Measurements from ENCODE around the gene LRRIQ1.
"Not testable (repeated sequence)": the region's sequence is repeated elsewhere in the genome, so short reads cannot be mapped to it uniquely, and the experiment has no call there.

LRRIQ1 gene, protein sequence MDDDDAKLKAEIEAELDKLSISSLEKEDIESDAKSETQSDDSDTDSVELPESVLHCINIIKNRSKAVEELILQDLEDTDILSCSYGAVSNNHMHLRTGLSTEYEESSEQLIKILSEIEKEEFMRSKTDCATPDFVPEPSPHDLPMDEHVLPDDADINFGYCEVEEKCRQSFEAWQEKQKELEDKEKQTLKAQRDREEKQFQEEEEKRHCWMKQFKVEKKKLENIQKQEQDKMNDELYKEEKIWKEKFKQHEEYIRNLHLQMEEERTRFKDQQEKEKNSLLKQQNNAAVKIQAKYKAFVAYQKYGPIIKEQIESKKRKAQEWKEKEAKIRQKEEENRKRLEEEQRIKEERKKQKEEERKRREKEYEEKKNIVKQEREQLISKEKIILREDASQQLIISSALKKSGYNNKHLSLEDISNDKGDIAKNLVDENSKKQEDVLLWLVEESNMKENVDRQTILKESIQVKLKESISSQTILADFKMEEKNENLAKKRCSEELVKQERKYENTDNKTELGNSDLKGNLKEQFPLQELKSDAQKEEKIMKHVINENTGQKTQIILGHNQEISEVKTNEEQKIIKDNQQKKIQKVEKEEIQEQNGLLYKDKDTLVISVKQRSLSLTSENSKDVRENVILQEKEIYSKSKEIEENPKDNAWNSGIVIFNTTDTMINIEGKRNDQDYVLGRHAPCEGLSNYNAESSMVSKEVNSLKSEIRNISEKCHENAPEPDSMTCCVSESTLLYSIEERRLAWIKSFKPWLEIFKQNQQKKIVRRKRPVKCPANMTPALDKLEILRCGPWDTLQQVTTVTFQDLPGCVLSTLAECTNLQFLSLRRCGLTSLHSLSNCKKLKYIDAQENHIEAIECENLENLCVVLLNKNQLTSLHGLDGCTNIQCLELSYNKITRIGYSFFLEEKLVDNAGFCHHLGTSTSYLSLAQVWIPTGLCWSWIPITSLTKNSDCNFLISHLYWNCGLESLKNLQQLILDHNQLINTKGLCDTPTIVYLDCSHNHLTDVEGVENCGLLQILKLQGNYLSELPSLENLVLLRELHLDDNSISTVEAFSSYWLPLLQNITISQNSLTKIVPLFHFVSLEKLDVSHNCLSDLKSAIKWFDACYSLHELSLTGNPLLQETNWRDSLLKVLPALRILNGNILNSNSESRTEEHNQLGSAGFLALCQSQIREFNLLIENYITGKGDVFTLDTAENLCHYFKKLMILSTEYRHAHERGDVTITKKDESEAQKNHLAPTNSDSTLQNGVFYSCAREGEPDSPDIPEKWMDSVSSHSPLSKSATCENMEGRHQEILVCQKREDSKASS (N-terminal part only)

DNA sequence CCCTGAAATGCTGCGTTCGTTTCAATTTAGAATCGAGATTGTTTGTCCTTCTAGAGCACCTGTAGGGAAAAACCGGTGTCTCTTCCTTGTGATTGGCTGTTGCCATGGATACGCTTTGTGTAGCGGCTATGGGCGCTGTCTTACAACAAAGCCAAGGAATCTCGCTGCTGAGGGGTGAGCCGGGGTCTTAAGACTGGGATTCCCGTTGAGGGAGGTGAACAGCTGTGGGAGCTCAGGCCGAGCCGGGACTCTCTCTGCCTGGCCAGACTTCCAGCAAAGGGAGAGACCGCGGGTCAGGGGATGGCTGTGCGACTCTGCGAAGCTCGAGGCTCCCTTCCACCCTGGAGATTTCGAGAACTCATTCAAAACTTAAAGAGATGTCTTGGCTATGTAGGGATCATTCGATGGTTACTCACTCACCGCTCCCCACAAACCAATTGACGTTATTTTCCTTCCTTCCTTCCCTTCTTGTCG, at the start of gene LRRIQ1, which contains the start of gene TSPAN19:
TSS of gene LRRIQ1 (plus strand) at position 118 of the 474 bp plus-strand sequence. CDS start 1,826 bp downstream, outside the sequence.
TSS of gene TSPAN19 (minus strand) at position 44 of the 474 bp plus-strand sequence. CDS start 6,331 bp downstream, outside the sequence.
- DNase-seq, result peak; percentile 22

DNA sequence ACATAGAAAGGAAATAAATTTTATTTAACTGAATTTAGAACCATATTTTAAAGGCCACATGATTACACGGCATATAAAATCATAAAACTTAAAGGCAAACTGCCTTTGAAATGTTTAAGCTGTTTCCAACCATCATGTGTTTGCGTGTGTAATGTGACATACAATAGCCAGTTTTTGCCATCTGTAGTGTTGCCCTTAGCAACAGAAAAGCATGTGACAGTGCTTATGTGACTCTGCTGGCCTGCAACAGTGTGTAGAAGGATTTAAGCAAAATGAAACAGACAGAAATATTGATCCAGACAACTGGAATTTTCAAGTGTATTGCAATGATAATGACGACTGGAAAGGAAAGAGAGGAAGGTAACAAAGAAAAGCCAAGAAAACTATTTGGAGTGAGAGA, 49.6 kb upstream of the LRRIQ1 start:
- DNase-seq, result no peak

DNA sequence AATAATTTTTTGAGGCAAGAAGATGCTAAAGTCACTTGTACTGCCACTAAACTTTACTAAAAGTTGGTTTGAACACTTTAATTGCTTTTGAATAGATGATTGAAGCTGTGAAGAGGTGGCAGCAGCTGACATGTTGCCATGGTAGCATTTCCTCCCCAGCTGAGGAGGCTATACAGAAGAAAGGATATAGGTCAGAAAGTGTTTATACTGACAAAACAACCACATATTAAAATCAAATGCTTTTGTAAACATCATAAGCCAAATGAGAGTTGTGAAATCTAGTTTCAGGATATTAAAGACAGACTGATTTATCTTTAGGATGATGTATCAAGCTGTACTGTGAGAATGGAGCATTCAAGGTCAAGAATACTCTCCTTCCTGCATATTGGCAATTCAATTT, 41.7 kb upstream of the LRRIQ1 start:
- peak; percentile 4 for DNase-seq

DNA sequence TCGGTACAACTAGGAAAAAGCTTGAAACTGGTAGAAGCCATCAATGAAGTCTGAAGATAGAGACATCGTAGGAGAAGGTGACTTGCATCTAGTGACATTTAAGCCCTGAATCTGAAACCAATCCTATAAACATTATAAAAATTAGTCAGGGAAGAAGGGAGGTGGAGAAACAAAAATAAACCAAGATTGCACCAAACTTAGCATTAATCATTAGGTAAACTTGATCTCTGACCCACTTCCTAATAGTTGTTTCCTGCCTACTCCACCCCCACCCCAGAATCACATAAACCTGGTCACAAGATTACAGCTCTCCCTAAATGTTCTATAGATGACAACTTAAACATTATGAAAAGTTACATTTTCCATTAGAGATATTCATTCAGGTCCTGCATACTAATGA, 40.5 kb upstream of the LRRIQ1 start:
- DNase-seq, result no peak

GRCh38 chr12:84996759-84997158, 39.4 kb upstream of the LRRIQ1 start:
- DNase-seq, result no peak

DNA sequence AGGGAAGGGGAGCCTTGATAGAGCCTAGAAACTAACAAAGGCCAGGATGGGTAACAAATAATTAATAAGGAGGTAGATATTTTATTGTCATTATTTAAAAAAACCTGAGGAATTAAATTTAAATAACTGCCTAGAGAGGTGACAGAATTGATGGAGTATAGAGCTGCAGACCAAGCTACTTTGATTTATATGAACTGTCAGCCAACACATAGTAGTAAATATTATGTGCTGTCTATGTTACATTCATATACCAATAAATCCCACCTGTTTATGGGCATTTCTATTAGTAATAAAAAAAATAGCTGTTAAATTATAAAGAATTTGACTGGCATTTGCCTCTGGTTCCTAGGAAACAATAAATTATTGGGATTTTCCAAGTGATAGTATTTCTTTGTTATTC, 37.8 kb upstream of the LRRIQ1 start:
- no peak for DNase-seq

- no peak for DNase-seq
These were observed 35.4 kb upstream of the LRRIQ1 start for GRCh38 chr12:85000729-85001128.

- no peak for DNase-seq
These were observed 33.3 kb upstream of the LRRIQ1 start for GRCh38 chr12:85002778-85003296.

GRCh38 chr12:85004204-85004603, 31.9 kb upstream of the LRRIQ1 start:
- DNase-seq, result no peak

DNA sequence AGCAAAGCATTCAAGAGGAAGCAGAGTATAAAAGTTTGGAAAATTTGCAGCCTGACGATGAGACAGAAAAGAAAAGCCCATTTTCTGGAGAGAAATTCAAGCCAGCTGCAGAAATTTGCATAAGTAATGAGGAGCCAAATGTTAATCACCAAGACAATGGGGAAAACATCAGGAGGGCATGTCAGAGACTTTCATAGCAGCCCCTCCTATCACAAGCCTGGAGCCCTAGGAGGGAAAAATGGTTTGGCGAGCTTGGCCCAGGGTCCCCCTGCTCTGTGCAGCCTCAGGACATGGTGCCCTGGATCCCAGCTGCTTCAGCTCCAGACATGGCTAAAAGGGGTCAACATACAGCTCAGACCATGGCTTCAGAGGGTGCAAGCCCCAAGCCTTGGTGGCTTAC, 31.1 kb upstream of the LRRIQ1 start:
- not testable (repeated sequence) for DNase-seq

DNA sequence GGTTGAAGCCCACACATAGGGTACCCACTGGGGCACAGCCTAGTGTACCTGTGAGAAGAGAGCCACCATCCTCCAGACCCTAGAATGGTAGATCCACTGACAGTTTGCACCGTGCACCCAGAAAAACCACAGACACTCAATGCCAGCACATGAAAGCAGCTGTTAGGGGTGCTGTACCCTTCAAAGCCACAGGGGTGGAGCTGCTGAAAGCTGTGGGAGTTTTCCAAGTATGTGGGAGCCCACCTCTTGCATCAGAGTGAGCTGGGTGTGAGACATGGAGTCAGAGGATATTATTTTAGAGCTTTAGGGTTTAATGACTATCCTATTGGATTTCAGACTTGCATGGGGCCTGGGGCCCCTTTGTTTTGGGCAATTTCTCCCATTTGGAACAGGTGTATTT, 30.5 kb upstream of the LRRIQ1 start:
- no peak for DNase-seq

DNA sequence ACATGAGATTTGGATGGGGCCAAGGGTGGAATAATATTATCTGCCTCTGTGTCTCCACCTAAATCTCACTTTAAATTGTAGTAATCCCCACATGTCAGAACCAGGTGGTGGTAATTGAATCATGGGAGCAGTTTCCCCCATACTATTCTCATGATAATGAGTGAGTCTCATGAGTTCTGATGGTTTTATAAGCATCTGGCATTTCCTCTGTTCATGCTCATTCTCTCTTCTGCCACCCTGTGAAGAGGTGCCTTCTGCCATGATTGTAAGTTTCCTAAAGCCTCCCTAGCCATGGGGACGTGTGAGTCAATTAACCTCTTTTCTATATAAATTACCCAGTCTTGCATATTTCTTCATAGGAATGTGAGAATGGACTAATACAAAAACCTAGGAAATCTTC, 29.9 kb upstream of the LRRIQ1 start:
- no peak for DNase-seq

GRCh38 chr12:85007836-85008235, 28.3 kb upstream of the LRRIQ1 start:
- no peak for DNase-seq

DNA sequence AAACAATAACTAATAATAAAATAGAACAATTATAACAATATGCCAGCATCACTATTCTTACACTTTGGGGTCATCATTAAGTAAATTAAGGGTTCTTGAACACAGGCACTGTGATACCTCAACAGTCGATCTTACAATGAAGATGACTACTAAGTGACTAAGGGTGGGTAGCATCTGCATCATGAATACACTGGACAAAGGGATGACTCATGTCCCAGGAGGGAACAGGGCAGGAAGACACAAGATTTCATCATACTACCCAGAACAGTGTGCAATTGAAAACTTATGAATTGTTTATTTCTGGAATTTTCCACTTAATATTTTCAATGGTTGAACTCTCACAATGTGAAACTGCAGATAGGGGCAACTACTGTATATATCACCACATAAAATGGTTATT, 19.7 kb upstream of the LRRIQ1 start:
- DNase-seq, result no peak

DNA sequence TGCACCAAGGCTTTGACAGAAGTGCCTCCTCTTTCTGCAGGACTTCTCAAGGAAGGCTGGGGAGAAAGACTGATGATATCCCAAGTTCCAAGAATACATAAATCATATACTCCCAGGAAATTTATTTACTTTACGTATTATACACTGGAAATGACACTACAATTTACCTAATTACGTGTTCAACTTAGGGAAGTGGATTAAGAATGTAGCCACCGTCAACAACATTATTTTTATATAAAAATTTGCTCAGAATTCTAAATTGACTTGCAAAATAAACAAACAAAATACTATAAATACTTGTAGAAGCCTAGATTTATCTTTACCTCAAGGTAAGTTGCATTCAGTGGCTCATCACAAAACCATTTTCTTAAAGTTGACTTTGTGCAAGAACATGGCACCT, 19.0 kb upstream of the LRRIQ1 start:
- no peak for DNase-seq

- DNase-seq, result no peak
These were observed 18.5 kb upstream of the LRRIQ1 start for GRCh38 chr12:85017618-85018017.

DNA sequence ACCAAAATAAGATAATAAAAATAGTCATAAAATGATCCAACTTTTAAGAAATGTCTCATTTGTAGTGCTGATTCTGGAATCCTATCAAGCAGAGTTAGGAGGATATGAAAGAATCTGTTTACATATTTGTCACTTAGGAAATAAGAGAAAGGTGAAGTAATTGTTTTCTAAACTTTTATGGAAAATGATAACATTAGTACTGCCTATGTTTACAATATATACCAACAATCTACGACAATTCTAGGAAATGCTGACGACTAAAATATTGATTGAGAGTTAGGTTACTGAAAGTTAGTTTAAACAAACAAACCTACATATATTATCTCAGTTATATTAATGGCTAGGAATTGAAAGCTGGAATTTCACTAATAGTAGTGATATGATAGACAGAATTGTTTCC, 18.1 kb upstream of the LRRIQ1 start:
- no peak for DNase-seq

GRCh38 chr12:85029456-85029855, 6.7 kb upstream of the LRRIQ1 start:
- DNase-seq, result no peak

DNA sequence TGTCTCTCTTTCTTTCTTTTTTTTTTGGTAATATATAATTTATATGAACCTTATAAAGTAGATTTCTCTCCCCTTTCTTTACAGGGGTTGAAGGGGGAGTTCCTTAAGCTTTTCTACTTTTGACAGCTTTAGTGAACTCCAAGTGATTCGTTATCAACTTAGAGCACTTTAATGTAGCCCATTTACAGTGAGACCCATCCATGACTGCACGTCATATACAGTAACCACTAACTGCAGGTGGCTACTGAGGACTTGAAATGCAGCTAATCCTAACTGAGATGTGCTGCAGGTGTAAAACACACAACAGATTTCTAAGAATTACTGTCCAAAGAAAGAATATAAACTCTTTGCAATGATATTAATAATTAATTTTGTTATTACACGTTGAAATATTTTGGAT, 582 bp downstream of the LRRIQ1 start:
- DNase-seq, result no peak

GRCh38 chr12:85041395-85041794, 5.2 kb downstream of the LRRIQ1 start:
- no peak for DNase-seq

DNA sequence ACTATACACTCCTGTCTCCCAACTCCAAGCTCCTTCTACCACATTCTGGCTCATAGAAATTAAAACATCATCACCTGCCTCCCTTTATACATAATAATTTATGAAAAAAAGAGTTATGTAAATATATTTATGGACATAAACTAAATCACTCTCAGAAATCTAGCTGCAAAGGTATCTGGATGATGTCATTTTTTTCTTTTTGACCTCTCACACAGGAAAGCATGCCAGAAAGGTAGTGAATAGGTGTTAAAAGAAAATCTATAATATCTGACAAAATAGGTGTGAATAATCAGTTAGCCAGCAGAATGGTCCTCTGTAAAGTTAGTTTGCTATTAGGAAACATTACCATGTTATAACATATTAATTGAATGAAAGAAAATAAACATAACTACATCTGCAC, 7.7 kb downstream of the LRRIQ1 start:
- no peak for DNase-seq

GRCh38 chr12:85057370-85057963, 21.3 kb downstream of the LRRIQ1 start:
- peak; percentile 11 for DNase-seq

All from CD4-positive, alpha-beta T cell treated with Interleukin-12 subunit alpha and Interleukin-12 subunit beta, for 1 hour (primary cell).